K562 (cell line): Measurements from ENCODE around the gene OAT.

ENCODE experiments used
- BRD9 ChIP-seq: fragments of 450-650 bp; IDR thresholded peaks from 2 replicates; pipeline ENCODE4 v1.6.1; 2018; ENCODE audit warnings: low read depth; ENCODE audit not compliant: partially characterized antibody
- CTCF ChIP-seq, 3 experiments: IDR thresholded peaks in 2 of 3; conservative IDR thresholded peaks in 1 of 3; 2 replicates each; pipeline ENCODE4 v1.5.1; 2011 to 2012; ENCODE audit warnings: low read length in 3 of 3, mild to moderate bottlenecking in 3 of 3, control low read depth in 2 of 3, improper control_type of control experiment in 1 of 3, inconsistent platforms in 1 of 3, low read depth in 1 of 3, mixed read lengths in 1 of 3, moderate library complexity in 1 of 3; ENCODE audit not compliant: insufficient read depth in 2 of 3
- JUNB ChIP-seq: fragments of 450-650 bp; formaldehyde crosslinking; conservative IDR thresholded peaks from 2 replicates; pipeline ENCODE4 v1.4.0; 2020; ENCODE audit warnings: mild to moderate bottlenecking
- MYNN ChIP-seq, 2 experiments: sonication (generic); formaldehyde crosslinking in 1 of 2; IDR thresholded peaks; 2 replicates each; pipeline versions ENCODE4 v1.5.0 to v1.6.1; 2016 to 2020; ENCODE audit warnings: antibody characterized with exemption in 1 of 2, missing genetic modification reagents in 1 of 2

DNA sequence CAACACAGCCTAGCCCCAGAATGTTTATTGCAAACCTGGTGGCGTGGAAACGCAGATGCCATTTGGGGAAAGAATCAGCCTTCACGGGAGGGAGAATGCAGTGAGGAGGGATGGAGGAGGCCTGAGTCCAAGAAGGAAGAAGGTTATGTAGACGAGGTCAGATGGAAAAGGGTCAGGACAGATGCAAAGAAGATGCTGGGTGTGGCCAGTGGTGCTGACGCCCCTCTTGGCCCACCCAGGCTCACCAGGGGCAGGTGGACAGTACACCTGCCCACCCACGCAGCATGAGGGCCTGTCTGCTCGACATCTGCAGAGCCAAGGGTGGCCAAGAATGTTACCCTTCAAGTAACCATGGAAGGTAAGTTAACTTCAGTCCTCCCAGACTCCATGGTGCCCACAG is 40.5 kb downstream of the OAT start:
- TF ChIP-seq BRD9 (no peak), CTCF (IDR thresholded peaks at IDR 0.05 in 2 of 3, conservative IDR thresholded peaks at IDR 0.05 in 1 of 3; ENCODE audit: insufficient read depth in 2 of 3, low read depth in 1 of 3, low read length in 3 of 3) (no peak), MYNN (IDR thresholded peaks at IDR 0.05) (no peak), MYNN (CRISPR knock-in tag; IDR thresholded peaks at IDR 0.05) (no peak), JUNB (no peak)
